IMR-90 (cell line): ENCODE measurements around the gene PPM1M. TPM values are rescaled to one million over a fixed set of nuclear protein-coding genes. Genes with fewer than 3 reads are reported as not detected.

ENCODE experiments used
- ATAC-seq: fragments of 200-7000 bp; cut with Tn5 transposase; 2 replicates; pipeline ENCODE4 v1.9.1; 2020; ENCODE audit warnings: low read depth, mild to moderate bottlenecking, moderate library complexity
- BruUV-seq: library from RNA; stranded (reverse); fragments of 400-500 nt; replicated peaks from 2 replicates; lab custom pipeline; 2021; lab: Mats Ljungman, UMichigan
- CTCF ChIA-PET: fragments of 300-600 bp; formaldehyde crosslinking; extraction: SDS; loops from one replicate; lab custom pipeline; 2021; ENCODE audit warnings: antibody characterized with exemption; lab: Yijun Ruan, JAX
- POLR2A ChIA-PET: fragments of 300-600 bp; sonication (Branson Sonifier 250); formaldehyde crosslinking; loops from one replicate; lab custom pipeline; 2022; ENCODE audit warnings: antibody characterized with exemption; ENCODE audit not compliant: unreplicated experiment; lab: Charles Lee
- DNase-seq: peaks from one replicate; pipeline ENCODE4 v3.0.0; 2013
- H2AFZ ChIP-seq: replicated peaks from 2 replicates; pipeline ENCODE3; 2013; ENCODE audit warnings: low read length, mild to moderate bottlenecking; ENCODE audit not compliant: poor library complexity
- H2AK5ac ChIP-seq: 2 replicates; pipeline ENCODE4 v1.6.1; 2013; ENCODE audit warnings: low read depth, low read length, inconsistent platforms
- H2AK9ac ChIP-seq: replicated peaks from 2 replicates; pipeline ENCODE3; 2013; ENCODE audit warnings: mild to moderate bottlenecking, low read depth, low read length, moderate library complexity; ENCODE audit not compliant: poor library complexity
- H2BK120ac ChIP-seq: 2 replicates; pipeline ENCODE4 v1.6.1; 2013; ENCODE audit warnings: low read depth, low read length, inconsistent platforms
- H2BK15ac ChIP-seq: 3 replicates; pipeline ENCODE4 v1.6.1; 2013; ENCODE audit warnings: low read depth, low read length, inconsistent platforms
- H2BK20ac ChIP-seq: 2 replicates; pipeline ENCODE4 v1.6.1; 2013; ENCODE audit warnings: low read depth, mild to moderate bottlenecking, inconsistent platforms, low read length, moderate library complexity
- H2BK5ac ChIP-seq: 2 replicates; pipeline ENCODE4 v1.6.1; 2013; ENCODE audit warnings: mild to moderate bottlenecking, low read depth, low read length, inconsistent platforms; ENCODE audit not compliant: poor library complexity, severe bottlenecking
- H3K14ac ChIP-seq: replicated peaks from 2 replicates; pipeline ENCODE4 v1.6.1; 2013; ENCODE audit warnings: low read depth, low read length, inconsistent platforms
- H3K18ac ChIP-seq: 2 replicates; pipeline ENCODE4 v1.6.1; 2013; ENCODE audit warnings: low read depth, low read length, control low read depth
- H3K23ac ChIP-seq: 2 replicates; pipeline ENCODE4 v1.6.1; 2013; ENCODE audit warnings: low read depth, low read length, inconsistent platforms
- H3K27ac ChIP-seq: 2 replicates; pipeline ENCODE4 v1.5.1; 2013; ENCODE audit warnings: mild to moderate bottlenecking, control low read depth, low read length; ENCODE audit not compliant: insufficient read depth
- H3K27me3 ChIP-seq: 2 replicates; pipeline ENCODE4 v1.6.1; 2013; ENCODE audit warnings: low read length; ENCODE audit not compliant: control insufficient read depth, insufficient read depth
- H3K36me3 ChIP-seq: 2 replicates; pipeline ENCODE4 v1.6.1; 2013; ENCODE audit warnings: low read length, mixed read lengths; ENCODE audit not compliant: control insufficient read depth, insufficient read depth
- H3K4ac ChIP-seq: 2 replicates; pipeline ENCODE4 v1.6.1; 2013; ENCODE audit warnings: low read depth, low read length, inconsistent platforms
- H3K4me1 ChIP-seq: 2 replicates; pipeline ENCODE4 v1.6.1; 2013; ENCODE audit warnings: low read length, mixed read lengths; ENCODE audit not compliant: control insufficient read depth, insufficient read depth
- H3K4me2 ChIP-seq: 2 replicates; pipeline ENCODE4 v1.6.1; 2013; ENCODE audit warnings: low read depth, mild to moderate bottlenecking, control low read depth, low read length, moderate library complexity
- H3K4me3 ChIP-seq: 2 replicates; pipeline ENCODE4 v1.5.1; 2013; ENCODE audit warnings: low read depth, mild to moderate bottlenecking, control low read depth, low read length, moderate library complexity; ENCODE audit not compliant: insufficient read depth
- H3K56ac ChIP-seq: 2 replicates; pipeline ENCODE4 v1.6.1; 2013; ENCODE audit warnings: low read length, inconsistent platforms; ENCODE audit not compliant: insufficient read depth; ENCODE audit errors: extremely low read depth
- H3K79me1 ChIP-seq, 2 experiments: 2 replicates each; pipeline ENCODE4 v1.6.1; 2013; ENCODE audit warnings: low read length in 2 of 2, inconsistent platforms in 1 of 2, low read depth in 1 of 2
- H3K9ac ChIP-seq: 2 replicates; pipeline ENCODE4 v1.6.1; 2013; ENCODE audit warnings: low read depth, low read length, control low read depth
- H3K9me1 ChIP-seq: 2 replicates; pipeline ENCODE4 v1.6.1; 2013; ENCODE audit warnings: low read length, inconsistent platforms; ENCODE audit not compliant: insufficient read depth
- H3K9me3 ChIP-seq: 2 replicates; pipeline ENCODE4 v1.6.1; 2013; ENCODE audit warnings: low read length; ENCODE audit not compliant: control insufficient read depth, insufficient read depth
- H4K20me1 ChIP-seq: 2 replicates; pipeline ENCODE4 v1.6.1; 2013; ENCODE audit warnings: low read length, inconsistent platforms; ENCODE audit not compliant: insufficient read depth
- H4K5ac ChIP-seq: 2 replicates; pipeline ENCODE4 v1.6.1; 2013; ENCODE audit warnings: mild to moderate bottlenecking, low read depth, low read length, control low read depth
- H4K8ac ChIP-seq, 2 experiments: 2 replicates each; pipeline ENCODE4 v1.6.1; 2013; ENCODE audit warnings: low read depth in 2 of 2, low read length in 2 of 2, control low read depth in 1 of 2, inconsistent platforms in 1 of 2
- H4K91ac ChIP-seq: 2 replicates; pipeline ENCODE4 v1.6.1; 2013; ENCODE audit warnings: low read depth, low read length, inconsistent platforms; ENCODE audit not compliant: insufficient read depth
- BHLHE40 ChIP-seq: fragments of 150-350 bp; IDR thresholded peaks from 2 replicates; pipeline ENCODE4 v1.6.1; 2016; ENCODE audit warnings: mild to moderate bottlenecking, low read depth, low read length
- CHD1 ChIP-seq: IDR thresholded peaks from 2 replicates; pipeline ENCODE4 v1.6.1; 2012; ENCODE audit warnings: low read depth, low read length, improper control_type of control experiment
- FOS ChIP-seq: fragments of 150-350 bp; IDR thresholded peaks from 2 replicates; pipeline ENCODE4 v1.6.1; 2016; ENCODE audit warnings: low read depth, low read length
- MAFK ChIP-seq: IDR thresholded peaks from 2 replicates; pipeline ENCODE4 v1.6.1; 2012; ENCODE audit warnings: low read depth, low read length, improper control_type of control experiment
- MAZ ChIP-seq: IDR thresholded peaks from 2 replicates; pipeline ENCODE4 v1.6.1; 2012; ENCODE audit warnings: low read depth, mild to moderate bottlenecking, low read length, improper control_type of control experiment, moderate library complexity, borderline replicate concordance
- NFE2L2 ChIP-seq: fragments of 150-350 bp; IDR thresholded peaks from 2 replicates; pipeline ENCODE4 v1.6.1; 2016; ENCODE audit warnings: low read depth, mild to moderate bottlenecking, low read length
- POLR2A ChIP-seq: IDR thresholded peaks from 2 replicates; pipeline ENCODE4 v1.6.1; 2012; ENCODE audit warnings: mild to moderate bottlenecking, low read depth, low read length
- RAD21 ChIP-seq: IDR thresholded peaks from 2 replicates; pipeline ENCODE4 v1.6.1; 2012; ENCODE audit warnings: low read length, improper control_type of control experiment
- RCOR1 ChIP-seq: IDR thresholded peaks from 2 replicates; pipeline ENCODE4 v1.6.1; 2012; ENCODE audit warnings: mild to moderate bottlenecking, low read length, improper control_type of control experiment; ENCODE audit not compliant: insufficient replicate concordance
- USF2 ChIP-seq: fragments of 150-350 bp; IDR thresholded peaks from 2 replicates; pipeline ENCODE4 v1.6.1; 2017; ENCODE audit warnings: mild to moderate bottlenecking, antibody characterized with exemption, low read length, low read depth
- WGBS, 2 experiments: methylation state at CpG; one replicate each; pipeline versions ENCODE4 v1.1.5 to v1.1.7; 2013; ENCODE audit warnings: missing lambda C conversion rate in 2 of 2; ENCODE audit not compliant: insufficient read length in 1 of 2; ENCODE audit errors: extremely low coverage in 2 of 2; 5-methylcytosine and 5-hydroxymethylcytosine counted together
- dilution Hi-C: fragments of 300-500 bp; cut with HindIII; formaldehyde crosslinking; loops from one replicate; pipeline ENCODE4 v1.14.3; 2018; ENCODE audit warnings: low sequenced_read_pairs; ENCODE audit not compliant: unreplicated experiment
- in situ Hi-C: fragments of 300-500 bp; cut with MboI; formaldehyde crosslinking; loops from 3 replicates; pipeline ENCODE4 v1.14.3; 2019; ENCODE audit warnings: low sequenced_read_pairs, inconsistent platforms, mixed read lengths
- intact Hi-C: fragments of 100-400 bp; cut with micrococcal nuclease; formaldehyde crosslinking; loops from 2 replicates; pipeline ENCODE4 v1.10.0; 2022
- polyA plus RNA-seq, 3 experiments: library from polyadenylated mRNA; depleted of rRNA; stranded (reverse); fragments of >200 nt; gene quantifications; 2 replicates each; pipeline ENCODE4 v1.2.3, GENCODE V29; 2012; ENCODE audit warnings: low replicate concordance in 1 of 3
- total RNA-seq: library from RNA; depleted of rRNA; stranded (reverse); fragments of >200 nt; gene quantifications from 2 replicates; pipeline ENCODE4 v1.2.3, GENCODE V29; 2012

Gene PPM1M
- total and polyA plus RNA-seq, 2 of the 4 experiments (the other 2 are of a cell fraction): 12.2 to 18.1 TPM

DNA sequence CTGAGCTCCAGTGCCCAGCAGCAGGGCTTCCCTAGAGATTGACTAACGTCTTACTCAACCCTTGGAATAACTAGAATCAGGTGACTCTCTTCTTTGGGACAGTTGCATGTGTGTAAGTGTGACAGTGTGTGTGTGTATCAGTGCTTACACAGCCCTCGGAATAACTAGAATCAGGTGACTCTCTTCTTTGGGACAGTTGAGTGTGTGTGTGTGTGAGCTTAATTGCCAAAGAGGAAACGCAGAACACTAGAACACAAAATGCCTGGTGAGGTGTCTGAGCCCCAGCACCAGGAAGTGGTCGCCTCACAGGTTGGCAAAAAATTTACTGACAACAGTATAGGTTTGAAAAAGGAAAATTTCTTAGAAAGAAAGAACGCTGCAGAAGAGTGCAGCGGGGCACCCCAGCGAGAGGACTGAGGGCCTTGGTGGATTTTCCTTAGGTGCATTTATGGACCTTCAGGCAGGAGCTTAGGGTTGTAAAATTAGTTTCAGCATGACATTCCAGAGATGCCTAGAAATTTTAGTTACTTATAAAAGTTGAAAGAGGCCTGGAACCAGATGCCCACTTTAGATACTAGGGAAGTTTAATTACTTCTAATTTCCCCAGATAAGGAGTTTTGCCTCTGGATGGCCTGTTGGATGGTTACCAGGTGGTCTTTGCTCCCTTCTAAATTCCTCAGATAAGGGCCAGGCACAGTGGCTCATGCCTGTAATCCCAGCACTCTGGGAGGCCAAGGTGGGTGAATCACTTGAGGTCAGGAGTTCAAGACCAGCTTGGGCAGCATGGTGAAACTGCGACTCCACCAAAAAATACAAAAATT lies 36.6 kb downstream of the PPM1M start:
- no peak overlapping the region for H3K4ac ChIP-seq
- no peak overlapping the region for H3K9ac ChIP-seq
- H4K8ac ChIP-seq: 0 out of 4 replicates have a peak overlapping the region, but pooled peaks of 1 of the 2 experiments have one; percentile 12
- ChIA-PET CTCF (interaction anchor here (1.0 kb wide), 1 partner anchor 57 kb away, joined by 3 read pairs; no protein-coding TSS in a partner anchor), POLR2A (no interaction called here)
- no peak overlapping the region for H3K27ac ChIP-seq
- WGBS, 2 experiments: 100% methylated on average over 4 of the region's 8 CpGs; no CpG with 5 or more reads in 1 of the 2 experiments
- DNase-seq: no peak
- intact Hi-C loops (no loop called here), in situ Hi-C loops (no loop called here), dilution Hi-C loops (no loop called here)
- peaks cover 15 to 30% of the 10 kb centered on the region in 2 experiments; a peak in 3 of 4 replicates for H3K79me1 ChIP-seq
- H3K4me2 ChIP-seq: no peak overlapping the region
- H3K4me1 ChIP-seq: peaks cover 11% of the 10 kb centered on the region
- no peaks in the 10 kb centered on the region for H3K27me3 ChIP-seq
- no peak overlapping the region for H4K91ac ChIP-seq
- H3K9me1 ChIP-seq: peaks cover 15% of the 10 kb centered on the region
- H2AK5ac ChIP-seq: no peak overlapping the region
- H3K4me3 ChIP-seq: no peak overlapping the region
- H2BK15ac ChIP-seq: no peak overlapping the region
- BruUV-seq: no TSS peak
- no peak overlapping the region for H2AFZ ChIP-seq
- H3K18ac ChIP-seq: no peak overlapping the region
- no peak overlapping the region for H2BK5ac ChIP-seq
- H3K14ac ChIP-seq: no peak overlapping the region
- TF ChIP-seq NFE2L2 (no peak), FOS (no peak), USF2 (no peak), CHD1 (no peak), MAZ (no peak), MAFK (no peak), POLR2A (no peak), BHLHE40 (no peak), RCOR1 (no peak), RAD21 (no peak)
- H4K20me1 ChIP-seq: peaks cover 5% of the 10 kb centered on the region
- no peak overlapping the region for H2BK120ac ChIP-seq
- no peak overlapping the region for H2AK9ac ChIP-seq
- no peak overlapping the region for H3K23ac ChIP-seq
- ATAC-seq: no peak
- H4K5ac ChIP-seq: no peak overlapping the region
- H3K9me3 ChIP-seq: no peaks in the 10 kb centered on the region
- no peak overlapping the region for H2BK20ac ChIP-seq
- no peak overlapping the region for H3K56ac ChIP-seq
- no peaks in the 10 kb centered on the region for H3K36me3 ChIP-seq
